HEK293 (cell line): ENCODE measurements around the gene ARL8A.

Source experiments
- GLIS2 ChIP-seq: fragments of 450-650 bp; formaldehyde crosslinking; IDR thresholded peaks from 2 replicates; pipeline ENCODE4 v1.5.1; 2016; ENCODE audit warnings: missing biosample characterization, missing genetic modification characterization
- ZBTB20 ChIP-seq: fragments of 450-650 bp; formaldehyde crosslinking; IDR thresholded peaks from 2 replicates; pipeline ENCODE4 v1.5.1; 2016; ENCODE audit warnings: missing biosample characterization, missing genetic modification characterization
- ZFHX2 ChIP-seq: fragments of 450-650 bp; formaldehyde crosslinking; conservative IDR thresholded peaks from 2 replicates; pipeline ENCODE4 v1.5.1; 2016; ENCODE audit warnings: missing biosample characterization, missing genetic modification characterization
- ZFP69B ChIP-seq: fragments of 450-650 bp; formaldehyde crosslinking; IDR thresholded peaks from 2 replicates; pipeline ENCODE4 v1.5.1; 2016; ENCODE audit warnings: missing biosample characterization, missing genetic modification characterization
- ZIC2 ChIP-seq: fragments of 450-650 bp; formaldehyde crosslinking; IDR thresholded peaks from 2 replicates; pipeline ENCODE4 v1.5.1; 2016; ENCODE audit warnings: missing biosample characterization, missing genetic modification characterization
- ZNF335 ChIP-seq: fragments of 450-650 bp; formaldehyde crosslinking; conservative IDR thresholded peaks from 2 replicates; pipeline ENCODE4 v1.5.1; 2016; ENCODE audit warnings: missing biosample characterization, missing genetic modification characterization
- ZNF394 ChIP-seq: fragments of 450-650 bp; formaldehyde crosslinking; IDR thresholded peaks from 2 replicates; pipeline ENCODE4 v1.5.1; 2016; ENCODE audit warnings: missing biosample characterization, missing genetic modification characterization, mild to moderate bottlenecking, moderate library complexity, borderline replicate concordance
- ZNF426 ChIP-seq: fragments of 450-650 bp; formaldehyde crosslinking; IDR thresholded peaks from 2 replicates; pipeline ENCODE4 v1.5.1; 2017; ENCODE audit warnings: missing biosample characterization, missing genetic modification characterization, mild to moderate bottlenecking, inconsistent platforms, moderate library complexity
- ZNF473 ChIP-seq: fragments of 450-650 bp; formaldehyde crosslinking; IDR thresholded peaks from 2 replicates; pipeline ENCODE4 v1.5.1; 2017; ENCODE audit warnings: missing biosample characterization, missing genetic modification characterization
- ZNF561 ChIP-seq: fragments of 450-650 bp; IDR thresholded peaks from 2 replicates; pipeline ENCODE4 v1.5.1; 2018; ENCODE audit warnings: missing biosample characterization, missing genetic modification characterization, borderline replicate concordance
- ZNF707 ChIP-seq: fragments of 450-650 bp; formaldehyde crosslinking; IDR thresholded peaks from 2 replicates; pipeline ENCODE4 v1.5.1; 2016; ENCODE audit warnings: missing biosample characterization, missing genetic modification characterization
- ZNF843 ChIP-seq: fragments of 450-650 bp; formaldehyde crosslinking; IDR thresholded peaks from 2 replicates; pipeline ENCODE4 v1.5.1; 2016; ENCODE audit warnings: missing biosample characterization, missing genetic modification characterization
- ZSCAN16 ChIP-seq: fragments of 450-650 bp; formaldehyde crosslinking; IDR thresholded peaks from 2 replicates; pipeline ENCODE4 v1.5.1; 2016; ENCODE audit warnings: missing biosample characterization, missing genetic modification characterization
- ZXDB ChIP-seq: fragments of 450-650 bp; formaldehyde crosslinking; IDR thresholded peaks from 2 replicates; pipeline ENCODE4 v1.5.1; 2016; ENCODE audit warnings: missing biosample characterization, missing genetic modification characterization
- TF ChIP-seq, protein P1 (sequence below): fragments of 450-650 bp; formaldehyde crosslinking; IDR thresholded peaks from 2 replicates; pipeline ENCODE4 v1.5.0; 2017; ENCODE audit warnings: missing biosample characterization, missing genetic modification characterization, borderline replicate concordance
- TF ChIP-seq, protein P2 (sequence below): fragments of 450-650 bp; formaldehyde crosslinking; IDR thresholded peaks from 2 replicates; pipeline ENCODE4 v1.5.1; 2016; ENCODE audit warnings: missing biosample characterization, missing genetic modification characterization
- TF ChIP-seq, protein P3 (sequence below): fragments of 450-650 bp; formaldehyde crosslinking; conservative IDR thresholded peaks from 2 replicates; pipeline ENCODE4 v1.5.1; 2016; ENCODE audit warnings: low read depth, missing biosample characterization, missing genetic modification characterization
- TF ChIP-seq, protein P4 (sequence below): fragments of 450-650 bp; formaldehyde crosslinking; IDR thresholded peaks from 2 replicates; pipeline ENCODE4 v1.5.1; 2016; ENCODE audit warnings: missing biosample characterization, missing genetic modification characterization
- TF ChIP-seq, protein P5 (sequence below): fragments of 450-650 bp; formaldehyde crosslinking; IDR thresholded peaks from 2 replicates; pipeline ENCODE4 v1.5.1; 2016; ENCODE audit warnings: missing biosample characterization, missing genetic modification characterization
- TF ChIP-seq, protein P6 (sequence below): fragments of 450-650 bp; formaldehyde crosslinking; IDR thresholded peaks from 2 replicates; pipeline ENCODE4 v1.5.1; 2017; ENCODE audit warnings: missing biosample characterization, missing genetic modification characterization
- TF ChIP-seq, protein P7 (sequence below): fragments of 450-650 bp; formaldehyde crosslinking; IDR thresholded peaks from 2 replicates; pipeline ENCODE4 v1.5.1; 2017; ENCODE audit warnings: missing biosample characterization, missing genetic modification characterization

ARL8A gene

DNA sequence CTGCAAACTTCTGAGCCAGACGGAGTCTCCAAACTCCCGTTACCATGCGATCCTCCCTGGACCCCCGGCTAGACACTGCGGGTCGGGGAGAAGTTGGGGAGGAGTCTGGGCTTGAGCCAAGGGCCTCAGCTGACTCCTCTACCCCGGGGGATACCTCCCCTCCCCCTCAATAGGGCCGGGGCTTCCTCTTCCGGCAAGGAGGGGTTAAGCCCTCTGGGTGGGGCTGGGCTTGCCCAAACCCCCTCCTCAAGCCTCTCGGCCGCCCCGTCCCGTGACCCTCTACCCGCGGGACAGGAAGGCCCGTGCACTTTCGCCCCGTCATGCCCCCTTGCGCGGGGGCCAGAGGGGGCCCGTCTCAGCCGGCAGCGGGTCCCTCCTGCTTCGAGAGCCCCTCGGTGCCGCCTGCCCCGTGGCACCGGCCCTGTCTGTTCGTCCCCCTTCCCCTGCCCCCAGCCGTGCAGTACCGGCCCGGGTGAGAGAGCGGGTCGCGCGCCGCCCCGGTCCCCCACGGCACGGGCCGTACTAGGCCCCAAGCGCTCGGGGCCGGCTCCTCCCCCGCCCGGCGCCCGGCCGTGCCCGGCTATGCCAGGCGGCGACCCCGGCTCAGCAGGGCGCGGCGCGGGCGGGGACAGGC, 652 bp downstream of the ARL8A start (continued):
- TF ChIP-seq, protein P1, sequence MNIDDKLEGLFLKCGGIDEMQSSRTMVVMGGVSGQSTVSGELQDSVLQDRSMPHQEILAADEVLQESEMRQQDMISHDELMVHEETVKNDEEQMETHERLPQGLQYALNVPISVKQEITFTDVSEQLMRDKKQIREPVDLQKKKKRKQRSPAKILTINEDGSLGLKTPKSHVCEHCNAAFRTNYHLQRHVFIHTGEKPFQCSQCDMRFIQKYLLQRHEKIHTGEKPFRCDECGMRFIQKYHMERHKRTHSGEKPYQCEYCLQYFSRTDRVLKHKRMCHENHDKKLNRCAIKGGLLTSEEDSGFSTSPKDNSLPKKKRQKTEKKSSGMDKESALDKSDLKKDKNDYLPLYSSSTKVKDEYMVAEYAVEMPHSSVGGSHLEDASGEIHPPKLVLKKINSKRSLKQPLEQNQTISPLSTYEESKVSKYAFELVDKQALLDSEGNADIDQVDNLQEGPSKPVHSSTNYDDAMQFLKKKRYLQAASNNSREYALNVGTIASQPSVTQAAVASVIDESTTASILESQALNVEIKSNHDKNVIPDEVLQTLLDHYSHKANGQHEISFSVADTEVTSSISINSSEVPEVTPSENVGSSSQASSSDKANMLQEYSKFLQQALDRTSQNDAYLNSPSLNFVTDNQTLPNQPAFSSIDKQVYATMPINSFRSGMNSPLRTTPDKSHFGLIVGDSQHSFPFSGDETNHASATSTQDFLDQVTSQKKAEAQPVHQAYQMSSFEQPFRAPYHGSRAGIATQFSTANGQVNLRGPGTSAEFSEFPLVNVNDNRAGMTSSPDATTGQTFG (tag by site-specific recombination) = no peak
- TF ChIP-seq ZXDB (tag by site-specific recombination) (peak; percentile 100), ZNF843 (tag by site-specific recombination) (no peak), ZNF426 (tag by site-specific recombination) (no peak), ZFHX2 (tag by site-specific recombination) (no peak), ZBTB20 (tag by site-specific recombination) (peak; percentile 88), ZNF335 (tag by site-specific recombination) (peak; percentile 87), ZNF473 (no peak), ZSCAN16 (0 out of 2 replicates have a peak, but pooled peaks have one; percentile 14), ZIC2 (tag by site-specific recombination) (peak; percentile 76), ZNF561 (tag by site-specific recombination) (peak; percentile 60; the same call in 1 of the 2 replicates), ZFP69B (no peak), ZNF707 (tag by site-specific recombination) (no peak), ZNF394 (tag by site-specific recombination) (no peak), GLIS2 (tag by site-specific recombination) (peak; percentile 93)
- TF ChIP-seq, protein P2, sequence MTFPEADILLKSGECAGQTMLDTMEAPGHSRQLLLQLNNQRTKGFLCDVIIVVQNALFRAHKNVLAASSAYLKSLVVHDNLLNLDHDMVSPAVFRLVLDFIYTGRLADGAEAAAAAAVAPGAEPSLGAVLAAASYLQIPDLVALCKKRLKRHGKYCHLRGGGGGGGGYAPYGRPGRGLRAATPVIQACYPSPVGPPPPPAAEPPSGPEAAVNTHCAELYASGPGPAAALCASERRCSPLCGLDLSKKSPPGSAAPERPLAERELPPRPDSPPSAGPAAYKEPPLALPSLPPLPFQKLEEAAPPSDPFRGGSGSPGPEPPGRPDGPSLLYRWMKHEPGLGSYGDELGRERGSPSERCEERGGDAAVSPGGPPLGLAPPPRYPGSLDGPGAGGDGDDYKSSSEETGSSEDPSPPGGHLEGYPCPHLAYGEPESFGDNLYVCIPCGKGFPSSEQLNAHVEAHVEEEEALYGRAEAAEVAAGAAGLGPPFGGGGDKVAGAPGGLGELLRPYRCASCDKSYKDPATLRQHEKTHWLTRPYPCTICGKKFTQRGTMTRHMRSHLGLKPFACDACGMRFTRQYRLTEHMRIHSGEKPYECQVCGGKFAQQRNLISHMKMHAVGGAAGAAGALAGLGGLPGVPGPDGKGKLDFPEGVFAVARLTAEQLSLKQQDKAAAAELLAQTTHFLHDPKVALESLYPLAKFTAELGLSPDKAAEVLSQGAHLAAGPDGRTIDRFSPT (tag by site-specific recombination) = peak; percentile 80
- TF ChIP-seq, protein P3, sequence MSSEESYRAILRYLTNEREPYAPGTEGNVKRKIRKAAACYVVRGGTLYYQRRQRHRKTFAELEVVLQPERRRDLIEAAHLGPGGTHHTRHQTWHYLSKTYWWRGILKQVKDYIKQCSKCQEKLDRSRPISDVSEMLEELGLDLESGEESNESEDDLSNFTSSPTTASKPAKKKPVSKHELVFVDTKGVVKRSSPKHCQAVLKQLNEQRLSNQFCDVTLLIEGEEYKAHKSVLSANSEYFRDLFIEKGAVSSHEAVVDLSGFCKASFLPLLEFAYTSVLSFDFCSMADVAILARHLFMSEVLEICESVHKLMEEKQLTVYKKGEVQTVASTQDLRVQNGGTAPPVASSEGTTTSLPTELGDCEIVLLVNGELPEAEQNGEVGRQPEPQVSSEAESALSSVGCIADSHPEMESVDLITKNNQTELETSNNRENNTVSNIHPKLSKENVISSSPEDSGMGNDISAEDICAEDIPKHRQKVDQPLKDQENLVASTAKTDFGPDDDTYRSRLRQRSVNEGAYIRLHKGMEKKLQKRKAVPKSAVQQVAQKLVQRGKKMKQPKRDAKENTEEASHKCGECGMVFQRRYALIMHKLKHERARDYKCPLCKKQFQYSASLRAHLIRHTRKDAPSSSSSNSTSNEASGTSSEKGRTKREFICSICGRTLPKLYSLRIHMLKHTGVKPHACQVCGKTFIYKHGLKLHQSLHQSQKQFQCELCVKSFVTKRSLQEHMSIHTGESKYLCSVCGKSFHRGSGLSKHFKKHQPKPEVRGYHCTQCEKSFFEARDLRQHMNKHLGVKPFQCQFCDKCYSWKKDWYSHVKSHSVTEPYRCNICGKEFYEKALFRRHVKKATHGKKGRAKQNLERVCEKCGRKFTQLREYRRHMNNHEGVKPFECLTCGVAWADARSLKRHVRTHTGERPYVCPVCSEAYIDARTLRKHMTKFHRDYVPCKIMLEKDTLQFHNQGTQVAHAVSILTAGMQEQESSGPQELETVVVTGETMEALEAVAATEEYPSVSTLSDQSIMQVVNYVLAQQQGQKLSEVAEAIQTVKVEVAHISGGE (tag by site-specific recombination) = peak; percentile 54
- TF ChIP-seq, protein P4, sequence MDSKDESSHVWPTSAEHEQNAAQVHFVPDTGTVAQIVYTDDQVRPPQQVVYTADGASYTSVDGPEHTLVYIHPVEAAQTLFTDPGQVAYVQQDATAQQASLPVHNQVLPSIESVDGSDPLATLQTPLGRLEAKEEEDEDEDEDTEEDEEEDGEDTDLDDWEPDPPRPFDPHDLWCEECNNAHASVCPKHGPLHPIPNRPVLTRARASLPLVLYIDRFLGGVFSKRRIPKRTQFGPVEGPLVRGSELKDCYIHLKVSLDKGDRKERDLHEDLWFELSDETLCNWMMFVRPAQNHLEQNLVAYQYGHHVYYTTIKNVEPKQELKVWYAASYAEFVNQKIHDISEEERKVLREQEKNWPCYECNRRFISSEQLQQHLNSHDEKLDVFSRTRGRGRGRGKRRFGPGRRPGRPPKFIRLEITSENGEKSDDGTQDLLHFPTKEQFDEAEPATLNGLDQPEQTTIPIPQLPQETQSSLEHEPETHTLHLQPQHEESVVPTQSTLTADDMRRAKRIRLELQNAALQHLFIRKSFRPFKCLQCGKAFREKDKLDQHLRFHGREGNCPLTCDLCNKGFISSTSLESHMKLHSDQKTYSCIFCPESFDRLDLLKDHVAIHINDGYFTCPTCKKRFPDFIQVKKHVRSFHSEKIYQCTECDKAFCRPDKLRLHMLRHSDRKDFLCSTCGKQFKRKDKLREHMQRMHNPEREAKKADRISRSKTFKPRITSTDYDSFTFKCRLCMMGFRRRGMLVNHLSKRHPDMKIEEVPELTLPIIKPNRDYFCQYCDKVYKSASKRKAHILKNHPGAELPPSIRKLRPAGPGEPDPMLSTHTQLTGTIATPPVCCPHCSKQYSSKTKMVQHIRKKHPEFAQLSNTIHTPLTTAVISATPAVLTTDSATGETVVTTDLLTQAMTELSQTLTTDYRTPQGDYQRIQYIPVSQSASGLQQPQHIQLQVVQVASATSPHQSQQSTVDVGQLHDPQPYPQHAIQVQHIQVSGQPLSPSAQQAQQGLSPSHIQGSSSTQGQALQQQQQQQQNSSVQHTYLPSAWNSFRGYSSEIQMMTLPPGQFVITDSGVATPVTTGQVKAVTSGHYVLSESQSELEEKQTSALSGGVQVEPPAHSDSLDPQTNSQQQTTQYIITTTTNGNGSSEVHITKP (tag by site-specific recombination) = peak; percentile 33; the same call in 1 of the 2 replicates
- TF ChIP-seq, protein P5, sequence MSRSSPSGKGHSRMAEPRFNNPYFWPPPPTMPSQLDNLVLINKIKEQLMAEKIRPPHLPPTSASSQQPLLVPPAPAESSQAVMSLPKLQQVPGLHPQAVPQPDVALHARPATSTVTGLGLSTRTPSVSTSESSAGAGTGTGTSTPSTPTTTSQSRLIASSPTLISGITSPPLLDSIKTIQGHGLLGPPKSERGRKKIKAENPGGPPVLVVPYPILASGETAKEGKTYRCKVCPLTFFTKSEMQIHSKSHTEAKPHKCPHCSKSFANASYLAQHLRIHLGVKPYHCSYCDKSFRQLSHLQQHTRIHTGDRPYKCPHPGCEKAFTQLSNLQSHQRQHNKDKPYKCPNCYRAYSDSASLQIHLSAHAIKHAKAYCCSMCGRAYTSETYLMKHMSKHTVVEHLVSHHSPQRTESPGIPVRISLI (tag by site-specific recombination) = no peak
- TF ChIP-seq, protein P6, sequence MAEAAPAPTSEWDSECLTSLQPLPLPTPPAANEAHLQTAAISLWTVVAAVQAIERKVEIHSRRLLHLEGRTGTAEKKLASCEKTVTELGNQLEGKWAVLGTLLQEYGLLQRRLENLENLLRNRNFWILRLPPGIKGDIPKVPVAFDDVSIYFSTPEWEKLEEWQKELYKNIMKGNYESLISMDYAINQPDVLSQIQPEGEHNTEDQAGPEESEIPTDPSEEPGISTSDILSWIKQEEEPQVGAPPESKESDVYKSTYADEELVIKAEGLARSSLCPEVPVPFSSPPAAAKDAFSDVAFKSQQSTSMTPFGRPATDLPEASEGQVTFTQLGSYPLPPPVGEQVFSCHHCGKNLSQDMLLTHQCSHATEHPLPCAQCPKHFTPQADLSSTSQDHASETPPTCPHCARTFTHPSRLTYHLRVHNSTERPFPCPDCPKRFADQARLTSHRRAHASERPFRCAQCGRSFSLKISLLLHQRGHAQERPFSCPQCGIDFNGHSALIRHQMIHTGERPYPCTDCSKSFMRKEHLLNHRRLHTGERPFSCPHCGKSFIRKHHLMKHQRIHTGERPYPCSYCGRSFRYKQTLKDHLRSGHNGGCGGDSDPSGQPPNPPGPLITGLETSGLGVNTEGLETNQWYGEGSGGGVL (tag by site-specific recombination) = peak; percentile 35; the same call in 1 of the 2 replicates
- TF ChIP-seq, protein P7, sequence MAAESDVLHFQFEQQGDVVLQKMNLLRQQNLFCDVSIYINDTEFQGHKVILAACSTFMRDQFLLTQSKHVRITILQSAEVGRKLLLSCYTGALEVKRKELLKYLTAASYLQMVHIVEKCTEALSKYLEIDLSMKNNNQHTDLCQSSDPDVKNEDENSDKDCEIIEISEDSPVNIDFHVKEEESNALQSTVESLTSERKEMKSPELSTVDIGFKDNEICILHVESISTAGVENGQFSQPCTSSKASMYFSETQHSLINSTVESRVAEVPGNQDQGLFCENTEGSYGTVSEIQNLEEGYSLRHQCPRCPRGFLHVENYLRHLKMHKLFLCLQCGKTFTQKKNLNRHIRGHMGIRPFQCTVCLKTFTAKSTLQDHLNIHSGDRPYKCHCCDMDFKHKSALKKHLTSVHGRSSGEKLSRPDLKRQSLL = no peak
